Vagina (tissue), 2 donors: ENCODE data around the gene AHCYL2.
"Not testable (repeated sequence)": the region's sequence is repeated elsewhere in the genome, so short reads cannot be mapped to it uniquely, and the experiment has no call there.

Experiments
- CTCF ChIP-seq, 3 experiments: fragments of 450-650 bp in 2 of 3; fragments of 200-600 bp in 1 of 3; sonication (generic) in 1 of 3; IDR thresholded peaks; one replicate each; pipeline ENCODE4 v1.5.1; 2017 to 2019; ENCODE audit warnings: antibody characterized with exemption in 3 of 3, mild to moderate bottlenecking in 2 of 3, moderate library complexity in 2 of 3
- POLR2A ChIP-seq, 2 donors: fragments of 450-650 bp; IDR thresholded peaks; one replicate each; pipeline ENCODE4 v1.6.1; 2017; ENCODE audit warnings: antibody characterized with exemption in 2 of 2, mild to moderate bottlenecking in 2 of 2, moderate library complexity in 2 of 2

DNA sequence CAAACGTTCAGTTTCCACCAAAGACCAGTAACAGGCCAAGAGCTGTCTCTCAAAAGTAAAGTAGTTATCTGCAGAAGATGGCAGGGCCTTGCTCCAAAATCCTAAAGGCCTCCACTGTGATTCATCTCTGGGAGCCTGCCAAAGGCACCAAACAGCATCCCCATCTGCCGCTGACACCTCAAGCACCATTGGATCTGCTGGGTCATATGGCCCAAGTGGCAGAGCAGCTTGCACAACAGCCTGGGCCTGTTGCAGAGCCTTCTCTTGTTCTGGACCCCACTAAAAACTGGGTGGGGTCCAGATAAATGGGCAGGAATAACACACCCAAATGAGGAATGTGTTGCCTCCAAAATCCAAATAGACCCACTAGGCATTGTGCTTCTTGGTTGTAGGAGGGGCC is 222.1 kb downstream of the AHCYL2 start:
- not testable (repeated sequence) for TF ChIP-seq POLR2A, CTCF (IDR thresholded peaks at IDR 0.05)
